Renal cortical epithelial cell (primary cell): ENCODE measurements around the gene CD34. TPM values are rescaled to one million over a fixed set of nuclear protein-coding genes. Genes with fewer than 3 reads are reported as not detected.
A peak's percentile ranks its signal among the peaks of the same experiment; 100 is the strongest.

ENCODE experiments used
- DNase-seq: peaks from one replicate; pipeline ENCODE4 v3.0.0-alpha.2; 2011; ENCODE audit warnings: low read depth
- total RNA-seq: library from RNA; depleted of rRNA; stranded (reverse); fragments of >200 nt; gene quantifications from 2 replicates; pipeline ENCODE4 v1.2.3, GENCODE V29; 2014

Gene CD34
- total RNA-seq, 1 donor from 2014 or later: 0.35 TPM

DNA sequence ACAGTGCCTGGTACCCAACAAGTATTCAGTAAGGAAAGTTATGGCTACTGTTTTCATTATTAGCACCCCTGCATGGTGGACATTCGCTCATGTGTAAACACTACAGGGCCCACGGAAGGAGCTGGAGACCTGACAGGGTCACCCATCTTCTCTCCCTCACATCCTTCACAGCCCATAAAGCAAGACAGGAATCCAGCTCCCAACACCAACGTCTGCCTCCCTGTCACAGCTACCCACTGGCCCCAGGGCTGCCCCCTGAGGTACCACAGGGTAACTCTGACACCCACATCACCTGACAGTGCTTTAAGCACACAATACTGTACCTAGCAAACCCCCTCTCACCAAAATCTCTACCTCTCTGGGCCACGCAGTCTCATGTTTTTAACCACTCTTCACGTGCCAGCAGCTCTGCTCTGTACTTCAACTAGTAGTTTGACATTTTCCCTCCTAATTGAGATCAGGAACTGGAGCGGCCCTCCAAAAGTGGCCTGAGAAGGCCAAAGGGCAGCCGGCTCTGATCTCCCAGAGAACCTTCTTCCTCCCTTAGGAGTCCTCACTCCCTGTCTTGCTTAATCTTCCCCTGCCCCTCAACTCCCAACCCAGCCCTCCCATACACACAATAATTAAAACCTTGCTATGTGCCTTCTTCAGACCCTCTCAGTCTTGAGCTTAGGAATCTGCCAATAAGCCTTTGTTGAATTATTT is 76.8 kb downstream of the CD34 start:
- DNase-seq: no peak

DNA sequence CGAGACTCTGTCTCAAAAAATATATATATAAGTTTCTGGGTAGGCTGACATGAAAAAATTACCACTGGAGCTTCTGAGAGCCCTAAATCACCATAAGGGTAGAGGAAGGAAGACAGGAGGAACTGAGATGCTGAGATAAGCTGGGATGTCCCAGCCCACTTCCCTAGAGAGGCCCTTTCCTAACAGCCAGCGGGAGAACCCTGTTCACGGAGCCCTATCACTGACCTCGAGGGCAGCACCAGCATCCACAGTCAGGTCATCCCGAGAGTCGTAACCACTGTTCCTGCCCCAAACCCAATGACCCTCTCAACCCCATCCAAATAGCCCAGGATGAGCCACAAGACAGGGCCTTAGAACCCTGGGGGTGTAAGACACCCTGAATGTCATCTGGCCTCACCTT is 77.5 kb downstream of the CD34 start:
- no peak for DNase-seq

DNA sequence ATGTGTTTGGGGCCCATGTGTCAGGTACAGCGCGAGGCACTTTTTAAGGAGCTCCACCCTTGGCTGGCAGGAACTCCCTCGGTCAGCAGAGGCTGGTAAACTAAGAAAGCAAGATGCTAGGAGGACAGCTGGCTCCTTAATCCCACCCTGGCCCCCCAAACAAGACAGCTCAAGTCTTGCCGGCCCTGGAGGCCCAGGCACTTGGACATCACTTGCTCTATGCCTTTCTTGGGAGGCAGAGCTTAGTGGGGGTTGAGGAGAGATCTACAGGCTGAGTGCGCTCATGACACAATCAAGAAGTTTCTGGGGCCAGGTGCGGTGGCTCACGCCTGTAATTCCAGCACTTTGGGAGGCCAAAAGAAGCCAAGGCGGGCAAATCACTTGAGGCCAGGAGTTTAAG is 78.1 kb downstream of the CD34 start:
- DNase-seq: no peak

DNA sequence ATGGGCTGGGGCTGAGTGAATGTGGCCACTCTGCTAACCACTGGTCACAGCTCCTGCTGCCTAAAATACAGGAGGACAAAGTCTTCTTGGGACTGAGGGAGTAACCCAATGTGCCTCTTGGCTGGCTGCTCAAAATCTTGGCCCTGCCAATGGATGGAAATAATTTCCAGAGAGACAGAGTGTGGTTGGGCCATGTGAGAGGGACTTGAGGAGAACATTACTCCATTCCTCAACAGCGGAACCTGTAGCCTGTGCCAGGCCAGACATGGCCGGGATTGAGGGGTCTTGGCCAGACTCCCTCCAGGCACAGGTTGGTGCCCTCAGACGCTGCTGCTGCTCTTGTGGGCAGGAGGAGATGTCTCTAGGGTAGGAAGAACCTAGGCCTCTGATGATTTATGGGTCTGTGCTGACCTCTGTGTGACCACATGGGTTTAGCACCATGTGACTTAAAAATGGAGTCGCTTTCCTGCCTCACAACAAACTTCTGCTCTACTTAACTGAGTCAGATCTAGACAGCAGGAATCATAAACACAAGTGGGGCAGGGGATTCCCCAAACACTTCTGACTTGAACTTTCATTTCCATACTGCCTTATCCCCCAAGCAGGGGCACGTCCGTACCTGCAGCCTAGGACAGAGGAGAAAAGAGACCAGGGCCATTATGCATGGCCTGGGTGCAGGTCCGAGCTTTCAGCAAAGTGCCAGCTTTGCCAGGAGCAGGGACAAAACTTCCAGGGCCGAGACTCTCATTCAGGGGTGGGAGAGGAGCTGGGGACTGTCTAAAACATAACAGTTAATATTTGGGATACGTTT is 79.2 kb downstream of the CD34 start:
- DNase-seq: peak; percentile 59

Other genes starting within 250 kb of the CD34 start
- 160 and 249 TPM in 2 replicates for gene CD46, start 159.1 kb downstream of the CD34 start, total RNA-seq